Stomach smooth muscle (tissue), 2 donors: ENCODE results near the gene LMO7.
"Not testable (repeated sequence)": the region's sequence is repeated elsewhere in the genome, so short reads cannot be mapped to it uniquely, and the experiment has no call there.

ENCODE experiments used
- H3K27ac ChIP-seq: one replicate; pipeline ENCODE4 v1.7.0; 2013; ENCODE audit warnings: mild to moderate bottlenecking, low read length, inconsistent platforms
- H3K27me3 ChIP-seq, 2 donors: one replicate each; pipeline ENCODE4 v1.7.0; 2013; ENCODE audit warnings: low read length in 2 of 2; ENCODE audit not compliant: insufficient read depth in 2 of 2, control insufficient read depth in 1 of 2
- H3K36me3 ChIP-seq, 2 donors: one replicate each; pipeline ENCODE4 v1.7.0; 2013; ENCODE audit warnings: low read length in 2 of 2; ENCODE audit not compliant: control insufficient read depth in 2 of 2, insufficient read depth in 2 of 2
- H3K4me1 ChIP-seq: one replicate; pipeline ENCODE4 v1.7.0; 2013; ENCODE audit warnings: low read length; ENCODE audit not compliant: control insufficient read depth, insufficient read depth
- H3K4me3 ChIP-seq, 2 donors: one replicate each; pipeline ENCODE4 v1.7.0; 2013; ENCODE audit warnings: low read length in 2 of 2
- H3K9ac ChIP-seq, 2 donors: one replicate each; pipeline ENCODE4 v1.7.0; 2013; ENCODE audit warnings: low read length in 2 of 2, mild to moderate bottlenecking in 1 of 2
- H3K9me3 ChIP-seq, 2 donors: one replicate each; pipeline ENCODE4 v1.7.0; 2013; ENCODE audit warnings: low read length in 2 of 2; ENCODE audit not compliant: control insufficient read depth in 2 of 2
- donor health status: healthy.
- donor health status: Pancreatic carcinoma.

Gene LMO7

DNA sequence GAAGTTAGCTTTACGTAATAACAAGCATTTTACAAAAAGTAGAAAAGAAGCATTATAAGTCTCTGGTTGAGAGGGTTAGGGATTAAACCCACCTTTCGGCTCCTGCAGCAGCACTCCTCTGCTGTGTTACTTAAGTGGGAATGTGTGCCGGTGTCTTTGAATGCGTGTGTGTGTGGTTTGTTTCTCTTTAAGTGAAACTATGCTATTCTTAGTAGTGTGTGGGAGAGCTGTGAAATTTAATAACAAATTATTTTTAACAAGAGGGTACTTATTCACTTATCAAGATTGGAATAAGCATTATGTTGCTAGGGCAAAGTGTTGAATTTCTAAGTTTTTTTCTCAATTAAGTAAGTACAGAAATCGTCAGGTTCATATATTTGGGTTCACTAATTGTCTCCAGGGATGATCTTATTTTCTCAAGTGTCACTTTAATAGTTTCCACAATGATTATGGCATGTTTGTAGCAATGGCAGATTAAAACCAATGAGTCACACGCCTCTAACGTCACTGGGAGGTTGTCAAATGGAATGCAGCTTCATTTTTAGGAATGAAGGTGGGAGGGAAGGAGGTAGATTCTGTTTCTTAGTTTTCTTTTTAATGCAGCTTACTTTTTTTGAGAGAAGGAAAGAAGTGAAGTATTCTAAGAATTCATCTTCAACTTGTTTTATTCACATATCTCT, 151.3 kb downstream of the LMO7 start:
- H3K9me3 ChIP-seq: peaks cover 2 to 3% of the 10 kb centered on the region in 2 donors
- H3K27me3 ChIP-seq: no peaks in the 10 kb centered on the region
- H3K4me1 ChIP-seq: no peaks in the 10 kb centered on the region
- no peak overlapping the region for H3K27ac ChIP-seq
- H3K9ac ChIP-seq: no peak overlapping the region
- H3K4me3 ChIP-seq: no peak overlapping the region
- H3K36me3 ChIP-seq: no peaks in the 10 kb centered on the region

DNA sequence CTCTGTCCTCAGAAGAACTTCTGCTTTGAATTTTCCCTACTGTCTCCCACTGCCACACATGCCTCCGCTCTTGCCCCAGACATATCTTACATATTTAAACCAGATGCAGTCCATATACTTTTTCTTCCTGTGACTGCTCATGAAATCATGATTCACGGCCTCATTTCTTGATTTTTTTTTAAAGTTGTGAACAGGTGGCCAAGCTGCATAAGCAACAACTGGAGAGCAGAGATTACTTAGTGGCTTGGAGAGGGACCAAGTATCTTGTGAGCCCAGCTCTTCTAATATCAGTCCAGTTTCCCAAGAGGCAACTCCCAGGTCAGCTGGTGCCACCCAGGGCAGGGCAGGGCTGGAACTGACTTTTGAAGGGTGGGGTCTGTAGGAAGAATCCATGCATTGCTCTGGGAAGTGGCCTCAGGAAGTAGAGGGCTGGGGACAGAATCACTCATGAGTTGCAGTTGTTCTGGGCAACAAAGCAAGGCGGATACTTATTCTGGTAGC, 152.4 kb downstream of the LMO7 start:
- H3K9ac ChIP-seq: no peak overlapping the region
- no peaks in the 10 kb centered on the region for H3K9me3 ChIP-seq
- no peak overlapping the region for H3K27ac ChIP-seq
- no peaks in the 10 kb centered on the region for H3K36me3 ChIP-seq
- no peaks in the 10 kb centered on the region for H3K27me3 ChIP-seq
- no peaks in the 10 kb centered on the region for H3K4me1 ChIP-seq
- no peak overlapping the region for H3K4me3 ChIP-seq

DNA sequence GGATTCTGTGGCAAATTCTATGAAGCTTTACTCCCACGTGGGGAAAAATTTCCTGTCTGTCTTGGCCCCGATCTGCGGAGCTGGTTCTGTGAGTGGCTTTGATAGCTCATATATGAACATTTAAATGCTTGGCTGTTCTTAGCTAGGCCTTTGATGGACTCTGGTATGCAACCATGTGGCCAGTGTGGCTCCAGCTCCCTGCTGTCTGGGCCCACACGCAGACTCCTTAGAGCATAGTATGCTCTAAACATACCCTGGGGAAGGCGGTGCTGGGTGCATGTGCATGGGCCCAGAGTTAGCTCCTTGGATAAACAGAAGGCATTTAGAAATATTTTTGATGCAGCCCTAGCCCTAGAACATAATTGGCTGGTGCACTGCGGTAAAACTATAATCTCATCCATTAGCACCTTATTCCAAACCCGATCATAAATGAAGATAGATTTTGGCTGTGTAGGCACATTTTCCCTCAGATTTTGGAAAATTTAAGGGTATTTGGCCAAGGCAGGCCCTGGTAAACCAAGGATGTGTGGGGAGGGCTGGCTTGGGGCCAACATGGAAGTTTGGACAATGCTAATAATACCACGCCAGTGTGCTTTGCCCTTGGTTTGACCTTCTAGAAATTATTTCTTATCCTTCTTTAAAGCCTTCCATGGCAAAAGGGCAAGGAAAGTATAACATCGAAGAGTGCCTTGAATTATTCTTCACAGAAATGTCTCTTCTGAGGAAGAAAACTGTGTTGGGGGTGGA, 153.5 kb downstream of the LMO7 start:
- Histone ChIP-seq H3K27me3 (no peaks in the 10 kb centered on the region), H3K9me3 (no peaks in the 10 kb centered on the region), H3K9ac (no peak overlapping the region), H3K4me3 (no peak overlapping the region), H3K4me1 (no peaks in the 10 kb centered on the region), H3K36me3 (no peaks in the 10 kb centered on the region), H3K27ac (no peak overlapping the region)

DNA sequence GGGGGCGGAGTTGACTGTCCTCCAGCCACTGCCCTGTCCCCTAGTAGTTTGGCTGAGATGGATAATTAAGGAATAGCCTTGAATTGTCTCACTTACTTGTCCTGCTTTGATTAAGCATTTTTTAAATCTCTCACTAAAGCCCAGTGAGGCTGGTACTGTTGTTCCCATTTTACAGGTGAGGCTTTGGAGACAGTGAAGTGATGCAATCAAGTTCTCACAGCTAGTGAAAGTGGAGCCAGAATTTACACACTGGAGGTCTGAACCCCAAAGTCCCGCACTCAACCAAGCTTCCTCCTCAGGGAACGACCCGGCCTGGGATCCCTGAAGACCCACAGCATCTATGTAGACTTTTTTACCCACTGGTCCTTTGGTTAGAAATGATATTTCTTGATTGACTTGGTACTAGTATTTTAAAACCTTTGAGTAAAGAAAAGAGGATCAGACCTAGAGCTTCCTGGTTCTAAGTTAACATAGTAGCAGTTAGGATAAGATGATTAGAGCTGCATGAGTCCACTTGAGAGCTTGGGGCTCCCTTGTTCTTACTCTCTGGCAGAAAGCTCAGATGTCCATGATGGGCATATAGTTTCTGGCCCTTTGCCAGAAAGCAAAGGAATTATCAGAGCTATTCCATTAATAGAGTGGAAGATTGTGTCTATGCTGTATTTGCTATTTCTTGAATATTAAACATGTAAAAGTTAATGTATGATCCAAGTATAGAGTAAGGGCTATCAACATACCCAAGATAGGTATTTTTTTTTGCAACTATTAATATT, 154.3 kb downstream of the LMO7 start:
- H3K27me3 ChIP-seq: no peaks in the 10 kb centered on the region
- no peak overlapping the region for H3K4me3 ChIP-seq
- H3K4me1 ChIP-seq: no peaks in the 10 kb centered on the region
- no peaks in the 10 kb centered on the region for H3K9me3 ChIP-seq
- H3K27ac ChIP-seq: no peak overlapping the region
- no peak overlapping the region for H3K9ac ChIP-seq
- H3K36me3 ChIP-seq: no peaks in the 10 kb centered on the region

DNA sequence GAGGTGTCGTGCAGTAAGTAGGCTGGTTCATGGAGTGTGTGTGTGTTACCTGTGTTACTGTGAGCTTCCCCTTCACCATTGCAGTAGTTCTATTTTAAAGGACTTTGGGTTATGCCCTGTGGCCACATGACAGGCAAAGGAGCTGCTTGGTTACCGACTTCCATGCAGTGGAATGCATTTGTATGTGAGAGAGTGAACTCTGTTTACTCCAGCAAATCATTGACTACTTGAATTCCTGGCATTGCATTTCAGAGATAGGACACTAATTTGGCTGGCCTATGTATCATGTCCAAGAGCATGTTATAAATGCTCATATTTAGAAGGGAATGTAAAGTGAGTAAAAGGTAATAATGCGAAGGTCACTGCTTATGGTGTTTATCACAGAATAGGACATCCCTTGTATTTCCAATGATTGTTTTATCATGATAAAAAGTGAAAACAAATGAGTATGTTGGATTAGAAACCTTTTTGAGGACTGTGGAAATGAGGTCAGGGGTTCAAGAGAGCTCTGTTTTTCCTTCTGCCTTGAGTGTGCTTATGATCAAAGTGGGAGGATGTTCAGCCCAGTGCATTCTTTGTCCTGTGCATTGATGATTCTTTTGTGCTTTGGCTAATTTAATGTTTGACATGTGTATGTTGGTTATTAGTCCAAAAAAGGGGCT, 156.5 kb downstream of the LMO7 start:
- Histone ChIP-seq H3K9ac (no peak overlapping the region), H3K9me3 (no peaks in the 10 kb centered on the region), H3K4me1 (no peaks in the 10 kb centered on the region), H3K4me3 (no peak overlapping the region), H3K27me3 (no peaks in the 10 kb centered on the region), H3K36me3 (no peaks in the 10 kb centered on the region), H3K27ac (no peak overlapping the region)

DNA sequence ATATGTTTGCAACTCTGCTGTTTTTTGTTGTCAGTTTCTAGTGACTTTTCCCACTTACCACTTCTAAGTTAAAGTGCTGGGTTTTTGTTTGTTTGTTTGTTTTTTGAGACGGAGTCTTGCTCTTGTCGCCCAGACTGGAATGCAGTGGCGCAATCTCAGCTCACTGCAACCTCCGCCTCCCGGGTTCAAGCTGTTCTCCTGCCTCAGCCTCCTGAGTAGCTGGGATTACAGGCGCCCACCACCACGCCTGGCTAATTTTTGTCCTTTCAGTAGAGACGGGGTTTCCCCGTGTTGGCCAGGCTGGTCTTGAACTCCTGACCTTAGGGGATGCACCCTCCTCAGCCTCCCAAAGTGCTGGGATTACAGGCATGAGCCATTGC, 157.0 kb downstream of the LMO7 start:
- H3K27me3 ChIP-seq, H3K9ac ChIP-seq, H3K4me3 ChIP-seq, H3K36me3 ChIP-seq, H3K27ac ChIP-seq, H3K4me1 ChIP-seq, H3K9me3 ChIP-seq: not testable (repeated sequence)

DNA sequence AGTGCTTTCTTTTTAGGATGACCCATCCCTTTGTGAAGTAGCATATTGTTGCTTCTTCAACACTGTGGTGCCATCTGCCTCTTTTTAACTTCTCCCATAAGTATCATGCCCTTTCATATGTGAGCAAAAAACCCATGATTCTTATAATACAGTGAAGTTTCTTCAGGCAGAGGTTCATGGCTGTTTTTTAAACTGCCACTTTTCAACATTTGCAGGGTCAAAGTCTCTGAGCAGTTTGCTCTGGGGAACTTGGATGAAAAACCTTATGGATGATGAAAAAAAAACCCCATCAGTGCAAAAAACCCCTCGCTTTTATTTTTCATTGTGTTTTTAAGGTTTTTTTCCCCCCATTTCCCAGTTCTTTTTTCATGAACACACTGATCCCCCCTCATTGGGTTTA, 158.5 kb downstream of the LMO7 start:
- Histone ChIP-seq H3K4me3 (no peak overlapping the region), H3K36me3 (no peaks in the 10 kb centered on the region), H3K27me3 (no peaks in the 10 kb centered on the region), H3K9ac (no peak overlapping the region), H3K4me1 (no peaks in the 10 kb centered on the region), H3K27ac (no peak overlapping the region), H3K9me3 (no peaks in the 10 kb centered on the region)

DNA sequence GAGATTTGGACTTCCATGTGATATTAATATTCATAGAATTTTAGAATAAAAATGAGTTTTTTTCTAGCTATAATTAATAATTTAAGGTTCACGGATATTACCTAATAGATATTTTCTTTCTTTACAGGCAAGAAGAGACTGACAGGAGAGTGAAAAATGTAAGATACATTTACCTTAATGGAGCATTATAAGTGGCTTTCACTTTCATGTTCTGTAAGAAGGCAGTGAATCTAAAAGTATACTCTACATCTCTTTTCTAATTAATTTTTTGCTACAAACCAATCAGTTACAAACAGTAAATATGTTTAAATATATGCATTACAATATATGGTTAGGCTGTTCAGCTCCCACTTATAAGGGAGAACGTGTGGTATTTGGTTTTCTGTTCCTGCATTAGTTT, 159.1 kb downstream of the LMO7 start:
- Histone ChIP-seq H3K36me3 (no peaks in the 10 kb centered on the region), H3K27me3 (no peaks in the 10 kb centered on the region), H3K9ac (no peak overlapping the region), H3K27ac (no peak overlapping the region), H3K4me1 (no peaks in the 10 kb centered on the region), H3K9me3 (no peaks in the 10 kb centered on the region), H3K4me3 (no peak overlapping the region)

DNA sequence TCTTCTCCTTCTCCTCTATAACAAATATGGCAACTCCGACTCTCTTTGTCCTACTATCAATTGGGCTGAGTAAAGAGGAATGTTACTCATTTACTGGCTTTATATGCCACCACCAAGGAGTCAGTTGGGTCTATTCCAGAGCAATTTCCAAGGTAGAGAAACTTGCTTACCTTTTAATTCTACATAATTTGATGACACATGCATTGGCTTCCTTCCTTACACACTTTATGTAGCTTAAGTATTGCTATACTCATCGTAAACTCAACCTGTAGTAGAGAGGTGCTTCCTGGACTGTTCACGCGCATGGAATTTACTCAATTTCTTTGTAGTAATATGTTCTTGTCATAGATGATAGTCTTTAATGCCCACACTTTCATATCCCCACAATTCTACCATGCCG, 160.7 kb downstream of the LMO7 start:
- Histone ChIP-seq H3K4me1 (no peaks in the 10 kb centered on the region), H3K27me3 (no peaks in the 10 kb centered on the region), H3K9me3 (no peaks in the 10 kb centered on the region), H3K4me3 (no peak overlapping the region), H3K9ac (no peak overlapping the region), H3K36me3 (no peaks in the 10 kb centered on the region), H3K27ac (no peak overlapping the region)

DNA sequence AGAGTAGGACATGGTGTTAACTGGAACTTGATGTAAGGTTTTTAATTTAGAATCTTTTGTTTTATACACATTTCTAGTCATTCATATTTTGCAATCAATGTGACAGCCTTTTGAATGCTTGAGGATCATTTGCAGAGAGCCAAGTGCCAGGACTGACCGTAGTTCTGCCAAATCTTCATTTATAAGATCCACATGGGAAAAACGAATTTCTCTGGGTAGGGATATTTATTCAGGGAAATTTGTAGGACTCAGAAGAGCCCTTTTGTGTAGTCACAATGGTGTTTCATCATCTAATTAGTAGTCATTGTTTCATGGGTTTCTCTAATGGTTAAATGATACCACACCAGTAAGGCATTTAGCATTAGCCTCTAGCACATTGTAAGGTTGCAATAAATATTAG, 161.1 kb downstream of the LMO7 start:
- Histone ChIP-seq H3K27me3 (no peaks in the 10 kb centered on the region), H3K4me3 (no peak overlapping the region), H3K9me3 (no peaks in the 10 kb centered on the region), H3K4me1 (no peaks in the 10 kb centered on the region), H3K36me3 (no peaks in the 10 kb centered on the region), H3K9ac (no peak overlapping the region), H3K27ac (no peak overlapping the region)
